Naive B cell (primary cell): ENCODE results near the gene SDK1. TPM values are rescaled to one million over a fixed set of nuclear protein-coding genes. Genes with fewer than 3 reads are reported as not detected.

Experiments used
- ATAC-seq, 2 donors: fragments of 150-1000 bp; cut with Tn5 transposase; 2 replicates each; pipeline ENCODE4 v1.10.0; 2021; ENCODE audit warnings: low read depth in 2 of 2, mild to moderate bottlenecking in 2 of 2, moderate library complexity in 2 of 2
- DNase-seq: peaks from one replicate; pipeline ENCODE4 v3.0.0; 2022
- H3K27ac Mint-ChIP-seq, 6 donors: one replicate each; pipeline ENCODE4 v1.8.0; 2020 to 2022; ENCODE audit warnings: mild to moderate bottlenecking in 6 of 6, mixed read lengths in 6 of 6, moderate library complexity in 5 of 6, inconsistent platforms in 2 of 6
- H3K27me3 Mint-ChIP-seq, 3 donors: one replicate each; pipeline ENCODE4 v1.8.0; 2021 to 2022; ENCODE audit warnings: mixed read lengths in 3 of 3, mild to moderate bottlenecking in 1 of 3
- H3K36me3 Mint-ChIP-seq, 2 donors: one replicate each; pipeline ENCODE4 v1.8.0; 2020 to 2022; ENCODE audit warnings: mixed read lengths in 2 of 2, inconsistent platforms in 1 of 2, mild to moderate bottlenecking in 1 of 2
- H3K4me1 Mint-ChIP-seq, 3 donors: one replicate each; pipeline ENCODE4 v1.8.0; 2020 to 2022; ENCODE audit warnings: mixed read lengths in 3 of 3, inconsistent platforms in 1 of 3, mild to moderate bottlenecking in 1 of 3, moderate library complexity in 1 of 3
- H3K4me3 Mint-ChIP-seq, 8 donors: one replicate each; pipeline ENCODE4 v1.8.0; 2020 to 2022; ENCODE audit warnings: mild to moderate bottlenecking in 8 of 8, mixed read lengths in 8 of 8, moderate library complexity in 8 of 8, inconsistent platforms in 2 of 8
- H3K9me3 Mint-ChIP-seq, 7 donors: one replicate each; pipeline ENCODE4 v1.8.0; 2020 to 2022; ENCODE audit warnings: mixed read lengths in 7 of 7, mild to moderate bottlenecking in 5 of 7, inconsistent platforms in 2 of 7, moderate library complexity in 1 of 7
- polyA plus RNA-seq, 6 donors: library from polyadenylated mRNA; unstranded; fragments of 300-500 nt; fragmentation: Illumina TruSeq; gene quantifications; one replicate each; pipeline ENCODE4 v1.2.3, GENCODE V29; 2021; ENCODE audit warnings: low read depth in 6 of 6

SDK1 gene
- polyA plus RNA-seq, 6 donors from 2014 or later: 0.15 to 0.60 (median 0.38) TPM; not detected in 2

GRCh38 chr7:4159154-4159501 lies 858.1 kb downstream of the SDK1 start:
- no peak overlapping the region for H3K4me3 Mint-ChIP-seq
- peaks cover 0 to 2% (median 0%) of the 10 kb centered on the region in 7 donors for H3K9me3 Mint-ChIP-seq
- H3K27ac Mint-ChIP-seq: no peak overlapping the region
- H3K4me1 Mint-ChIP-seq: no peaks in the 10 kb centered on the region
- H3K27me3 Mint-ChIP-seq: peaks cover 0 to 9% (median 0%) of the 10 kb centered on the region in 3 donors
- DNase-seq (no peak), ATAC-seq (no peak)
- no peaks in the 10 kb centered on the region for H3K36me3 Mint-ChIP-seq

- Mint-ChIP-seq H3K36me3 (no peaks in the 10 kb centered on the region), H3K4me1 (no peaks in the 10 kb centered on the region), H3K4me3 (no peak overlapping the region), H3K27me3 (peaks cover 0 to 9% (median 0%) of the 10 kb centered on the region in 3 donors), H3K27ac (no peak overlapping the region), H3K9me3 (peaks cover 0 to 2% (median 0%) of the 10 kb centered on the region in 7 donors)
- DNase-seq (no peak), ATAC-seq (no peak)
These were observed 858.9 kb downstream of the SDK1 start for GRCh38 chr7:4159761-4160554.

GRCh38 chr7:4162884-4163564 lies 862.0 kb downstream of the SDK1 start:
- no peak overlapping the region for H3K27ac Mint-ChIP-seq
- H3K36me3 Mint-ChIP-seq: no peaks in the 10 kb centered on the region
- peak overlapping the region in 1 of 8 donors; percentile 34 for H3K4me3 Mint-ChIP-seq
- H3K4me1 Mint-ChIP-seq: no peaks in the 10 kb centered on the region
- ATAC-seq: no peak
- DNase-seq: no peak
- H3K27me3 Mint-ChIP-seq: no peaks in the 10 kb centered on the region
- H3K9me3 Mint-ChIP-seq: peaks cover 0 to 2% (median 0%) of the 10 kb centered on the region in 7 donors

GRCh38 chr7:4163565-4164203 lies 862.6 kb downstream of the SDK1 start:
- ATAC-seq (no peak), DNase-seq (no peak)
- H3K27me3 Mint-ChIP-seq: no peaks in the 10 kb centered on the region
- peaks cover 0 to 2% (median 0%) of the 10 kb centered on the region in 7 donors for H3K9me3 Mint-ChIP-seq
- no peak overlapping the region for H3K27ac Mint-ChIP-seq
- no peaks in the 10 kb centered on the region for H3K4me1 Mint-ChIP-seq
- no peaks in the 10 kb centered on the region for H3K36me3 Mint-ChIP-seq
- no peak overlapping the region for H3K4me3 Mint-ChIP-seq

- no peak overlapping the region for H3K27ac Mint-ChIP-seq
- no peaks in the 10 kb centered on the region for H3K27me3 Mint-ChIP-seq
- H3K4me1 Mint-ChIP-seq: no peaks in the 10 kb centered on the region
- no peaks in the 10 kb centered on the region for H3K36me3 Mint-ChIP-seq
- H3K4me3 Mint-ChIP-seq: no peak overlapping the region
- no peak for ATAC-seq
- H3K9me3 Mint-ChIP-seq: peaks cover 0 to 2% (median 0%) of the 10 kb centered on the region in 7 donors
- DNase-seq: no peak
These were observed 863.5 kb downstream of the SDK1 start for GRCh38 chr7:4164556-4164955.

GRCh38 chr7:4166340-4166739 lies 865.3 kb downstream of the SDK1 start:
- Mint-ChIP-seq H3K36me3 (no peaks in the 10 kb centered on the region), H3K4me3 (peak overlapping the region in 1 of 8 donors; percentile 22), H3K27ac (no peak overlapping the region), H3K27me3 (no peaks in the 10 kb centered on the region), H3K4me1 (no peaks in the 10 kb centered on the region), H3K9me3 (no peaks in the 10 kb centered on the region)
- no peak for DNase-seq
- no peak for ATAC-seq

GRCh38 chr7:4166807-4167206 lies 865.8 kb downstream of the SDK1 start:
- no peak overlapping the region for H3K4me3 Mint-ChIP-seq
- no peak for DNase-seq
- H3K9me3 Mint-ChIP-seq: no peaks in the 10 kb centered on the region
- H3K36me3 Mint-ChIP-seq: no peaks in the 10 kb centered on the region
- ATAC-seq: no peak
- no peak overlapping the region for H3K27ac Mint-ChIP-seq
- no peaks in the 10 kb centered on the region for H3K27me3 Mint-ChIP-seq
- H3K4me1 Mint-ChIP-seq: no peaks in the 10 kb centered on the region

- Mint-ChIP-seq H3K4me3 (peak overlapping the region in 1 of 8 donors; percentile 15), H3K4me1 (no peaks in the 10 kb centered on the region), H3K36me3 (no peaks in the 10 kb centered on the region), H3K27me3 (no peaks in the 10 kb centered on the region), H3K27ac (no peak overlapping the region), H3K9me3 (no peaks in the 10 kb centered on the region)
- ATAC-seq (no peak), DNase-seq (no peak)
These were observed 866.4 kb downstream of the SDK1 start for GRCh38 chr7:4167385-4167910.

- no peak for DNase-seq
- H3K27me3 Mint-ChIP-seq: no peaks in the 10 kb centered on the region
- H3K27ac Mint-ChIP-seq: no peak overlapping the region
- no peak for ATAC-seq
- no peak overlapping the region for H3K4me3 Mint-ChIP-seq
- H3K36me3 Mint-ChIP-seq: no peaks in the 10 kb centered on the region
- peaks cover 0 to 2% (median 0%) of the 10 kb centered on the region in 7 donors for H3K9me3 Mint-ChIP-seq
- peaks cover 0 to 3% (median 0%) of the 10 kb centered on the region in 3 donors for H3K4me1 Mint-ChIP-seq
These were observed 867.0 kb downstream of the SDK1 start for GRCh38 chr7:4168041-4168440.

- Mint-ChIP-seq H3K4me1 (peaks cover 0 to 3% (median 0%) of the 10 kb centered on the region in 3 donors), H3K36me3 (no peaks in the 10 kb centered on the region), H3K27ac (no peak overlapping the region), H3K4me3 (no peak overlapping the region), H3K9me3 (peaks cover 0 to 2% (median 0%) of the 10 kb centered on the region in 7 donors), H3K27me3 (no peaks in the 10 kb centered on the region)
- ATAC-seq: no peak
- no peak for DNase-seq
These were observed 867.5 kb downstream of the SDK1 start for GRCh38 chr7:4168541-4168940.

- DNase-seq (no peak), ATAC-seq (no peak)
- H3K4me3 Mint-ChIP-seq: no peak overlapping the region
- no peaks in the 10 kb centered on the region for H3K36me3 Mint-ChIP-seq
- peaks cover 0 to 3% (median 0%) of the 10 kb centered on the region in 3 donors for H3K4me1 Mint-ChIP-seq
- H3K27me3 Mint-ChIP-seq: no peaks in the 10 kb centered on the region
- H3K9me3 Mint-ChIP-seq: peaks cover 0 to 2% (median 0%) of the 10 kb centered on the region in 7 donors
- no peak overlapping the region for H3K27ac Mint-ChIP-seq
These were observed 868.4 kb downstream of the SDK1 start for GRCh38 chr7:4169455-4169854.

- DNase-seq: no peak
- peaks cover 0 to 2% (median 0%) of the 10 kb centered on the region in 7 donors for H3K9me3 Mint-ChIP-seq
- no peaks in the 10 kb centered on the region for H3K36me3 Mint-ChIP-seq
- H3K4me3 Mint-ChIP-seq: no peak overlapping the region
- no peaks in the 10 kb centered on the region for H3K27me3 Mint-ChIP-seq
- ATAC-seq: no peak
- no peak overlapping the region for H3K27ac Mint-ChIP-seq
- peaks cover 0 to 3% (median 0%) of the 10 kb centered on the region in 3 donors for H3K4me1 Mint-ChIP-seq
These were observed 870.1 kb downstream of the SDK1 start for GRCh38 chr7:4170997-4171786.

- H3K9me3 Mint-ChIP-seq: peaks cover 0 to 2% (median 0%) of the 10 kb centered on the region in 7 donors
- DNase-seq (no peak), ATAC-seq (no peak)
- peaks cover 0 to 3% (median 0%) of the 10 kb centered on the region in 3 donors for H3K4me1 Mint-ChIP-seq
- H3K27ac Mint-ChIP-seq: no peak overlapping the region
- H3K4me3 Mint-ChIP-seq: no peak overlapping the region
- no peaks in the 10 kb centered on the region for H3K27me3 Mint-ChIP-seq
- H3K36me3 Mint-ChIP-seq: no peaks in the 10 kb centered on the region
These were observed 871.8 kb downstream of the SDK1 start for GRCh38 chr7:4172883-4173282.
